ENCODE data around the gene RNU1-1.
"Not testable (repeated sequence)": the region's sequence is repeated elsewhere in the genome, so short reads cannot be mapped to it uniquely, and the experiment has no call there.

Gene RNU1-1

GRCh38 chr1:16521288-16521583, 7.2 kb upstream of the RNU1-1 start:
- no peak for DNase-seq

DNA sequence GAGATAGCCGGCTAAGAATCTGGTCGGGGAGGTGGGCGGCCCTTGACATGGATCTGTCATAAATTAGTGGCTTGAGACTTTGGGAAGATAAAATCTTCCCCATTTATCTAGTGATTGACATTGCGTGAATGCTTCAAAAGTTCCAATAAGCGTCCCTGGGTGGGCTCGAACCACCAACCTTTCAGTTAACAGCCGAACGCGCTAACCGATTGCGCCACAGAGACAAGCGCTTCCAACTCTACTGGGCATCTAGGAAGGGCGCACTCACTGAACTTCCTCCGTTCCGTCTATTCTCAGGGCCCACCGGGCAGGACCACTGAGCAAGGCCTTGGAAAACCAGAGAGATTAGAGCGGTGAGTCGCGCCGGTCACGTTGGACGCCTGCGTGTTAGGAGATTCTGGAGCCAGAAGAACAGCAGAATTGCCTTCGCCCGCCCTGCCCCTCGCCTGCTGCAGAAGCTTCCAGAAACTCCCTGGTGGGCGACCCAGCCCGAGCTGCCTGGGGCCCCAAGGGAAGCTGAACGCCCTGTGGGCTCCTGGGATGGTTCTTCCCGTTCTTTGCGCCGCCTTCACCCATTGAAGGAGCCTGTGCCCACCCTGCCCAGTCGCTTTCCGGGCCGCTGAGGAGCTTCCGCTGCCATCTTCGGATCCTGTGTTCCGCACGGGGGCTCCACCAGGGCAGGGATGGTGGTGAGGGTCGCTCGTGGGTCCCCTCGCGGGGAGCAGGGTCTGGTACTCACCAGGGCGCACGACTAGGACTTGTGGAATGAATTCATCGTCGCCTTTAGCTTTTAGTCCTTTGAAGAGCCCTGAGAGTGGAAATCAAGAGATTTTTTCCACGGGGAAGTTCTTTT, 6.6 kb upstream of the RNU1-1 start:
- not testable (repeated sequence) for DNase-seq

GRCh38 chr1:16519255-16519951, 5.3 kb upstream of the RNU1-1 start:
- not testable (repeated sequence) for DNase-seq

DNA sequence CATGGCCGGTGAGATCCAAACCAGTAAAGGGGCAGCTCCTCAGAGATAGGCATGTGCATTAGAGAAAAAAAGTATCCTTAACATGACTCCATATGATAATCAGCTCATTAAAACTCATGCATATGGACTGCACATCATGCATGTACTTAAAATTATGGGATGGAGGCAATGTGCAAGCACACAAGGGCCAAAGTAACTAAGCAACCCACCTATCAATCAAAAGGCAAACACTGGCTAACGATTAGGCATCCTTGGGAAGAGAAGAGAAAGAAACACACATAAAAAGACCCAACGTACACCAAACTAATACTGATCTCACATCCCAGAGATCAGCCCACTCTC, 4.8 kb upstream of the RNU1-1 start:
- not testable (repeated sequence) for DNase-seq

DNA sequence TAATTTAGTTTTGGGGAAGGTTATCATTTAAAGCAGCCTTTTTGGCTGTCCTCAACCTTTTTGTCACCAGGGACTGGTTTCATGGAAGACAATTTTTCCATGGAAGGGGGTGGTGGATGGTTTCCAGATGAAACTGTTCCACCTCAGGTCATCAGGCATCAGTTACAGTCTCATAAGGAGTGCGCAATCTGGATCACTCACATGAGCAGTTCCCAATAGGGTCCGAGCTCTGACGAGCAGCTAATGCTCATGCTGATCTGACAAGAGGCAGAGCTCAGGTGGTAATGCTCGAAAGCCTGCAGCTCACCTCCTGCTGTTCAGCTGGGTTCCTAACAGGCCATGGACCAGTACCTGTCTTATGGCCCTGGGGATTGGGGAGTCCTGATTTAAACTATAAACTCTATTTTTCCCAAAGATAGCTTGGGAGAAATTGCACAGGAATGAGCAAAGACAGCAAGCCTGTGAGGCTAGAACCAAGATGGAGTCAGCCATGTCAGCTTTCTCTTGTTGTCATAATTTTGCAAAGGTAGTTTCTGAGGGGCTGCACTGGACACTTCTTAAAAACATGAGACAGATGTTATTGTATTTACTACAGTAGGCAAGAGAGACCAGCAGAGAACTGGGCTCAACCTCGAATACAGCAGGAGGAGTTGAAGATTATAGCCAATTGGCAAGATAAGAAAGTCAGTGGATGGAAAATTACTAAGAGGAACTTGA, 2.8 kb upstream of the RNU1-1 start:
- DNase-seq = not testable (repeated sequence)

GRCh38 chr1:16513412-16514106, 526 bp downstream of the RNU1-1 start:
- DNase-seq = peak; percentile 86

- DNase-seq = not testable (repeated sequence)
These were observed 1.3 kb downstream of the RNU1-1 start for GRCh38 chr1:16512624-16513411.

DNA sequence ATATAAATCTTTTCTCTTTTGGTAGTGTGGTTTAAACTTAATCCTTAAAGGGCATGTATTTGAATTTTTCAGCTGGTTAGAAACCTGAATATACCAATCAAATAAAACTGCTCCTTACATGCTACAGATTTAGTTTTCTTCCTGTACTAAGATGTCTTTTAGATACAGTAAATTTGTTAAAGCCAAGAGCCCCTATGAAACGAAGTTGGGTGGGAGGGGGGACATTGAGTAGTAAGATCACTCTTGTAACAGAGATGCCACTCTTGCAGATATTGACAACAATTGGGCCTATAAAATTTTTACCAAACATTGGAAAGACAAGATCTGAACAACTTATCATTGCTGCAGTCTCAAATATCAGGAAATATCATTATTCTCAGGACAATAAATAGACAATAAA, 2.2 kb downstream of the RNU1-1 start:
- DNase-seq = not testable (repeated sequence)

- peak; percentile 53 for DNase-seq
These were observed 5.1 kb downstream of the RNU1-1 start for GRCh38 chr1:16508861-16509445.

GRCh38 chr1:16506364-16507136, 7.5 kb downstream of the RNU1-1 start:
- DNase-seq = not testable (repeated sequence)

DNA sequence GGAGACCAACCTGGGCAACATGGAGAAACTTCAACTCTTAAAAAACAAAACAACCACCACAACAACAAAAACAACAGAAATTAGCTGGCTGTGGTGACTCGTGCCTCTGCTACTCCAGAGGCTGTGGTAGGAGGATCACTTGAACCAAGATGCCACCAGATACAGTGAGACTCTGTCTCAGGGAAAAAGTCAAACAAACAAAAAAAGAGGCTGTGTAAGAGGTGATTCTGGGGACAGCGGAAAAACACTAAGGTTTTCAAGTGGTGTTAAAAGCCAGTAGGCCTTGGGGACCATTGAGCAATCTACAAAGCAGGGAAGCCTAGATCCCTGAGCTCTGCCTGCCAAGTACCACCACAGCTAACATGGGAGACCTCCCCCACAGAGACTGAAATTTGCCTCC, 8.2 kb downstream of the RNU1-1 start:
- DNase-seq = not testable (repeated sequence)

- no peak for DNase-seq
These were observed 10.6 kb downstream of the RNU1-1 start for GRCh38 chr1:16503494-16503893.

DNA sequence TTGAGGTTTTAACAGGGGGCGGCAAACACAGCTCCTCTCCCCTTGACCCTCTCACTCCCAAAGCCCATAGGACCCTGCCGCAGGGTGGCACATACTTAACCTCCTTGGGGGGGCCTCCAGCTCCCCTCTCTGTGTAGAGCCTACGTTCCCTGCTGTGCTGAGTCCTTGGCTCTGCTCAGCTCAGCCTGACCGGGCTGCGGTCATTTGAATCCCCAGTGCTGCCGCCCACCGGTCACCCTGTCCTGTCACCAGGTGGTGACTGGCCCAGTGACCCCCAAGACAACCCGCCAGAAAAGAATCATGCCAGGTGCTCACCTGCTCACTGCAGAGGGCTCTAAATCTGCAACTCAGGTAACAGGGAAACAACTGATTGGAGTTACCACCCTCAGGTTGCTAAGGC, 12.6 kb downstream of the RNU1-1 start:
- DNase-seq = not testable (repeated sequence)

DNA sequence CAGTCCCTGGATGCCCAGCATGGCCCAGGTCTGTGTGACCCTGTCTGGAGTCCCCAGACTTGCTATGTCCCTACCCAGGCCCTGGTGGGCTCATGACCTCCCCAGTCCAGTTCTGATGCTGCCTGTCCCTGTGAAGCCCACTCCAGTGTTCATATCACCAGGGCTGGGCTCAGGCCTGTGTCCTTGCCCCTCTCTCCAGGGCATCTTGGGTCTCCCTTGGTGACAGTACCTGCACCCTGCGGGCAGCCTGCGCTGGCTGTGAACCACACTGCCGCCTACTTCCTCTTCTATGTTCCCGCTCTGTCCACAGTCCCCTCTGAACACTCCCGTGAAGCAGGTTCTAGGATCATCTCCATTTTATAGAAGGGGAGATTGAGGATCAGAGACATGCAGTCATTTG, 13.1 kb downstream of the RNU1-1 start:
- not testable (repeated sequence) for DNase-seq

- DNase-seq = not testable (repeated sequence)
These were observed 13.6 kb downstream of the RNU1-1 start for GRCh38 chr1:16500466-16500865.

DNA sequence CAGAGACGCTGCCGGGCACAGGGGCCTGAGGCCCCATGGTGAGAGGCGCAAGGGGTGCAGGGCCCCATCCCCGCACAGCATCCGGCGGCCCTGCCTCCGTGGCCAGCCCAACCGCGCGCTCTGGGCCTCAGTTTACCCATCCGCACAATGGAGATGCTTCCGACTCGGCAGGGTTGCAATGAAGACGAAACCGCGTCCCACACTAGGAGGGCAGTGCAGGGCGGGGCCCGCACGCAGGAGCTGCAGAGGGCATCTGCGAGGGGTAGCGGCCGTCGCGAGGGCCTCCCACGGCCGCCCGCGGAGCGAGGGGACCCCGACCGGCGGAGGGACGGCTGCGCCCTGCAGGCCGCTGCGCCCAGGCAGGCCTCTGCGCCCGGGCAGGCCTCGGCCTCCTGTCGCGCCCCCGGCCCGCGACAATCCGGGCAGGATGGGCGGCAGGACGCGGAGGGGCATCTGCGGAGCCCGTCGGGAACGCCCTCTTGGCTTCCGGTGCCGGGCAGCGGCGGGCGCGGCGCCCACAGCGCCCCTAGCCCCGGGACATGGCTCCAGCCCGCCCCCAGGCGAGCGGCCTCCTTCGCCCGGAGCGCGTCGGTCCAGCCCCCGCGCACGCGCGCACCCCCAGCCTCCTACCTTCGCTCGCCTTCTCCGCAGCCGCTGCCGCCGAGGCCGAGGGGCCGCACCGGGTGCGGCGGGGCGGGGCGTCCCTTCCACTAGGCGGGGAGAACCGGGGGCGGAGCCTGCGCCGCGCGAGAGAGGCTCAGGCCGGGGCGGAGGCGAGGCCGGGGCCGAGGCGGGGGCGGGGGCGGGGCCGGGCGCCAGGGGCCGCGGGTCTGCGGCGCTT, 15.3 kb downstream of the RNU1-1 start:
- peak; percentile 92 for DNase-seq

- not testable (repeated sequence) for DNase-seq
These were observed 16.0 kb downstream of the RNU1-1 start for GRCh38 chr1:16498047-16498446.

- peak; percentile 17 for DNase-seq
These were observed 16.6 kb downstream of the RNU1-1 start for GRCh38 chr1:16497474-16497904.

DNA sequence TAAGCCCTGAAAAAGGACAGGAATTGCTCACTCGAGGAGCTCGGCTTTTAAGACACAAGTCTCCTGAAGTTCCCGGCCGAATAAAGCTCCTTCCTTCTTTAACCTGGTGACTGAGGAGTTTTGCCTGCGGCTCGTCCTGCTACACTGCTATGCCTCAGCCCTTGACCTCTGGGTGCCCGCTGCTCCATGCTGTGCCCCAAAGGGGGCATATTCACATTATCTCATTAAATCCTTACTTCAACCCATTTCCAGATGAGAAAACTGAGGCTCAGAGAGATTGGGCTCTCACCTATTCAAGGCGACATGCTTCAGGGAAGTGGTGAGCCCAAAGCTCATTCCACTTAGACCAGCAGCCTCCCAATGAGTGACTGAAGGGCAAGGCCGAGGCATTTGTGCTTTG, 20.4 kb downstream of the RNU1-1 start:
- DNase-seq = not testable (repeated sequence)

DNA sequence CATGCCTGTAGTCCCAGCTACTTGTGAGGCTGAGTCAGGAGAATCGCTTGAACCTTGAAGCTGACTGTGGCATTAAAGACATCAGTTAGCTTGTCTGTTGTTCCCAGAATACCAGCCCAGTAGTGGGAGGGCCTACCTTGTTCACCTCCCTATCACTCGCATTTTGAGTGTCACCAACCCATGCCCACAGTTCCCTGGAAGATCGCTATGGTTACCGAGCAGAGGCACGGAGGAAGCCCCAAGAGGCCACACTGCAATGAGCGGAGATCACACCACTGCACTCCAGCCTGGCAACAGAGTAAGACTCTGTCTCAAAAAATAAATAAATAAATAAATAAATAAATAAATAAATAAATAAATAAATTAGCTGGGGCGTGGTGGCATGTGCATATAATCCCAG, 21.1 kb downstream of the RNU1-1 start:
- DNase-seq = not testable (repeated sequence)

Data from RPMI8226 (cell line).